GM18499 (cell line): ENCODE results near the gene PDPK1.
"Not testable (repeated sequence)": the region's sequence is repeated elsewhere in the genome, so short reads cannot be mapped to it uniquely, and the experiment has no call there.

Experiments used
- ATAC-seq: cut with Tn5 transposase; IDR thresholded peaks from one replicate; pipeline ENCODE4 v1.9.1; 2021; ENCODE audit warnings: moderate number of reproducible peaks; ENCODE audit not compliant: insufficient read depth, unreplicated experiment

The PDPK1 gene

DNA sequence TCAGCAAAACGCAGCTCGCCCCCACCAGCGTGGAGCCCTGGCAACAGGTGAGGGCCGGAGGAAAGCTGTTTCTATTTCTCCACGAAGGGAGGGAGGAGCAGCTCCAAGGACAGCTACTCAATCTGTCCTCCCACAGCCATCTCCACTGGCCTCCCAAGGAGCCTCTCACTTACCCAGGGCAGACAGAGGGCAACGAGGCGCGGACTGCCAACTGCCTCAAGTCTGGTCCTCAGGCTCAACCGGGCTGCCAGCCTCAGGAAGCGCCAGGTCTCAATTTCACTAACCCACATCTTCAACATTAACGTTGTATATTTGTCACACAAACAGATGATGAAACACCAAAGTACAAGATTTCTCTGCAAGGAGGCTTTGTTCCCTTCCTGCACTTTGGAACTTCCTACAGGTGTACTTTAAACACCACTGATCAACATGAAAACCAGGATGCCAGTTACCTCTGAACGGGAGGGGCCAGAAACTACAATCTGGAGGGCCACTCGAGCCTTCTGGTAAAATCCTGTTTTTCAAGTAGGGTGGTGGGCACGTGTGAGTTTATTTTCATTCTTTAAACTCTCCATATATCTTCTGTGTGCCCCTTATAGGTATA lies 113.5 kb downstream of the PDPK1 start:
- ATAC-seq = not testable (repeated sequence)
